ENCODE results near the gene IL1R2. TPM values are rescaled to one million over a fixed set of nuclear protein-coding genes. Genes with fewer than 3 reads are reported as not detected.

The IL1R2 gene
- total RNA-seq, 4 donors from 2014 or later, result 2.3 to 18.2 (median 7.0) TPM

GRCh38 chr2:101949304-101949703 lies 42.5 kb upstream of the IL1R2 start:
- Histone ChIP-seq H3K4me3 (no peak overlapping the region), H3K4me1 (no peaks in the 10 kb centered on the region), H3K9me3 (no peaks in the 10 kb centered on the region), H3K27ac (no peak overlapping the region), H3K36me3 (no peaks in the 10 kb centered on the region), H3K27me3 (no peaks in the 10 kb centered on the region)
- TF ChIP-seq POLR2A (IDR thresholded peaks at IDR 0.05) (no peak), CTCF (IDR thresholded peaks at IDR 0.05) (no peak)
- no peak for DNase-seq

DNA sequence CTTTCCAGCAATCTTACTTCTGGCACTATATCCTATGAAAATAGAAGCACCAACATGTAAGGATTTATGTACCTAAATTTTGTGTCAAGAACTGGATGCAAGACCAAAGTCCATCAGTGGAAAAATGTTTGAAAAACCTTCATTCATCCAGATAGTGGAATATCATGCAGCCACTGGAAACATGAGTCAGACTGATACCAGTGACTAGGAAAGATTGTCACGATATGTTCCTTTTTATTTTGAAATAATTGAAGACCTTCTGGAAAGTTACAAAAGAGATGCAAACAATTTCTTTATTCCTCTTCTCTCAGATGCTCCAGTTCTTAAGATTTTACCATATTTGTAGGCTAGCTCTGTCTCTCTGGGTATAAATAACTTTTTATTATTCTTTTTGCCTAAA lies 40.5 kb upstream of the IL1R2 start:
- no peak for DNase-seq
- Histone ChIP-seq H3K36me3 (no peaks in the 10 kb centered on the region), H3K27me3 (no peaks in the 10 kb centered on the region), H3K4me3 (no peak overlapping the region), H3K27ac (no peak overlapping the region), H3K9me3 (no peaks in the 10 kb centered on the region), H3K4me1 (no peaks in the 10 kb centered on the region)
- TF ChIP-seq POLR2A (IDR thresholded peaks at IDR 0.05) (no peak), CTCF (IDR thresholded peaks at IDR 0.05) (no peak)

- no peak overlapping the region for H3K4me3 ChIP-seq
- no peak for DNase-seq
- H3K27me3 ChIP-seq, result no peaks in the 10 kb centered on the region
- no peaks in the 10 kb centered on the region for H3K9me3 ChIP-seq
- H3K27ac ChIP-seq, result no peak overlapping the region
- no peaks in the 10 kb centered on the region for H3K36me3 ChIP-seq
- H3K4me1 ChIP-seq, result no peaks in the 10 kb centered on the region
- TF ChIP-seq CTCF (IDR thresholded peaks at IDR 0.05) (no peak), POLR2A (IDR thresholded peaks at IDR 0.05) (no peak)
These were observed 39.2 kb upstream of the IL1R2 start for GRCh38 chr2:101952551-101952950.

- H3K27ac ChIP-seq, result no peak overlapping the region
- no peaks in the 10 kb centered on the region for H3K4me1 ChIP-seq
- no peak for DNase-seq
- H3K27me3 ChIP-seq, result no peaks in the 10 kb centered on the region
- H3K4me3 ChIP-seq, result no peak overlapping the region
- no peak for TF ChIP-seq POLR2A (IDR thresholded peaks at IDR 0.05)
- no peak for TF ChIP-seq CTCF (IDR thresholded peaks at IDR 0.05)
- H3K9me3 ChIP-seq, result no peaks in the 10 kb centered on the region
- no peaks in the 10 kb centered on the region for H3K36me3 ChIP-seq
These were observed 35.0 kb upstream of the IL1R2 start for GRCh38 chr2:101956465-101957438.

DNA sequence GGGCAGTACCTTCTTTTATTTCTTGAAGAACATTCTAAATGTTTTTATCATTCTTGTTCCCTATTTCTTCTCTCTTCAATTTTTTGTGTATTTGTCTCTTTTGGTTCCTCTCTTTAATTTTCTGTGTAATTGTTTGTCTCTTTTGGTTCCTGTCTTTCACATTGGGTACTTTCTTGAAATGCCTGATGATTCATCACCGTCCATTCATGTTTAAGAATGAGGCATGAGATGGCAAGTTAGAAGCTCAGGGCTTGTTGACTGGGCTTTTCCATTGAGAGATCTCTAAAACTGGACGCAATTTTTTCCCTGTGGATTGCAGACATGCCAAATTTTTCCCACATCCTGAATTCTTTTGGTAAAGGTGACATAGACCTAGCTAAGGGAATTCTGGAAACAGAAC lies 33.7 kb upstream of the IL1R2 start:
- no peak for DNase-seq
- Histone ChIP-seq H3K4me1 (peaks cover 0 to 3% (median 0%) of the 10 kb centered on the region in 4 donors), H3K27ac (no peak overlapping the region), H3K9me3 (no peaks in the 10 kb centered on the region), H3K4me3 (no peak overlapping the region), H3K36me3 (no peaks in the 10 kb centered on the region), H3K27me3 (no peaks in the 10 kb centered on the region)
- TF ChIP-seq CTCF (IDR thresholded peaks at IDR 0.05), result no peak
- TF ChIP-seq POLR2A (IDR thresholded peaks at IDR 0.05), result no peak

All from Peyer's patch (tissue), 4 donors.